ENCODE measurements around the gene HOMEZ. TPM values are rescaled to one million over a fixed set of nuclear protein-coding genes. Genes with fewer than 3 reads are reported as not detected.
A peak's percentile ranks its signal among the peaks of the same experiment; 100 is the strongest.
"Not testable (repeated sequence)": the region's sequence is repeated elsewhere in the genome, so short reads cannot be mapped to it uniquely, and the experiment has no call there.

HOMEZ gene
- total and polyA plus RNA-seq, 8 donors = 5.1 to 103 (median 7.6) TPM

GRCh38 chr14:23269193-23269592, 16.7 kb downstream of the HOMEZ start:
- no peak for DNase-seq
- 82 to 88% (median 86%) methylated on average over 7 of the region's 7 CpGs for WGBS, 5 donors
- Histone ChIP-seq H3K4me1 (no peaks in the 10 kb centered on the region), H3K9me3 (no peaks in the 10 kb centered on the region), H3K27me3 (no peaks in the 10 kb centered on the region), H3K36me3 (no peaks in the 10 kb centered on the region), H3K4me3 (no peak overlapping the region), H3K27ac (no peak overlapping the region)
- TF ChIP-seq EP300 (IDR thresholded peaks at IDR 0.05) = no peak
- no peak for TF ChIP-seq POLR2AphosphoS5 (IDR thresholded peaks at IDR 0.05)
- no peak for TF ChIP-seq CTCF (IDR thresholded peaks at IDR 0.05)
- TF ChIP-seq POLR2A (IDR thresholded peaks at IDR 0.05) = no peak
- intact Hi-C loops (cut with DNase I; ENCODE audit: low total_unique reads) = no loop called here

- H3K36me3 ChIP-seq, H3K4me1 ChIP-seq, H3K4me3 ChIP-seq, H3K27me3 ChIP-seq, H3K9me3 ChIP-seq: not testable (repeated sequence)
- peak in 1 of 2 donors; percentile 60 for DNase-seq
- H3K27ac ChIP-seq = peak overlapping the region in 4 of 5 donors; percentile 21 to 69 (median 56)
- 35 to 61% (median 50%) methylated on average over 8 of the region's 8 CpGs for WGBS, 5 donors
- intact Hi-C loops (cut with DNase I; ENCODE audit: low total_unique reads) = loop anchor here (5.0 kb wide), 1 partner anchor 111 kb away; the partner anchor contains the start of gene IL25
- peak in 1 of 3 donors; percentile 11 for TF ChIP-seq POLR2AphosphoS5 (IDR thresholded peaks at IDR 0.05)
These were observed 25.1 kb downstream of the HOMEZ start for GRCh38 chr14:23260849-23261248.

GRCh38 chr14:23259426-23259825, 26.5 kb downstream of the HOMEZ start:
- Histone ChIP-seq H3K27ac (no peak overlapping the region), H3K4me3 (no peak overlapping the region), H3K9me3 (no peaks in the 10 kb centered on the region), H3K27me3 (peaks cover 0 to 6% (median 0%) of the 10 kb centered on the region in 3 donors), H3K36me3 (no peaks in the 10 kb centered on the region), H3K4me1 (peaks cover 0 to 6% (median 2%) of the 10 kb centered on the region in 4 donors)
- TF ChIP-seq CTCF (IDR thresholded peaks at IDR 0.05) (no peak), POLR2AphosphoS5 (IDR thresholded peaks at IDR 0.05) (no peak), EP300 (IDR thresholded peaks at IDR 0.05) (no peak), POLR2A (IDR thresholded peaks at IDR 0.05) (no peak)
- intact Hi-C loops (cut with DNase I; ENCODE audit: low total_unique reads) = no loop called here
- no peak for DNase-seq

- no peaks in the 10 kb centered on the region for H3K9me3 ChIP-seq
- DNase-seq = no peak
- WGBS, 5 donors = 91 to 95% (median 94%) methylated on average over 5 of the region's 5 CpGs
- peaks cover 0 to 6% (median 0%) of the 10 kb centered on the region in 3 donors for H3K27me3 ChIP-seq
- H3K27ac ChIP-seq = no peak overlapping the region
- no peak overlapping the region for H3K4me3 ChIP-seq
- intact Hi-C loops (cut with DNase I; ENCODE audit: low total_unique reads) = no loop called here
- TF ChIP-seq EP300 (IDR thresholded peaks at IDR 0.05) (no peak), CTCF (IDR thresholded peaks at IDR 0.05) (no peak), POLR2AphosphoS5 (IDR thresholded peaks at IDR 0.05) (no peak), POLR2A (IDR thresholded peaks at IDR 0.05) (no peak)
- no peaks in the 10 kb centered on the region for H3K36me3 ChIP-seq
- peaks cover 0 to 6% (median 2%) of the 10 kb centered on the region in 4 donors for H3K4me1 ChIP-seq
These were observed 27.7 kb downstream of the HOMEZ start for GRCh38 chr14:23258256-23258655.

DNA sequence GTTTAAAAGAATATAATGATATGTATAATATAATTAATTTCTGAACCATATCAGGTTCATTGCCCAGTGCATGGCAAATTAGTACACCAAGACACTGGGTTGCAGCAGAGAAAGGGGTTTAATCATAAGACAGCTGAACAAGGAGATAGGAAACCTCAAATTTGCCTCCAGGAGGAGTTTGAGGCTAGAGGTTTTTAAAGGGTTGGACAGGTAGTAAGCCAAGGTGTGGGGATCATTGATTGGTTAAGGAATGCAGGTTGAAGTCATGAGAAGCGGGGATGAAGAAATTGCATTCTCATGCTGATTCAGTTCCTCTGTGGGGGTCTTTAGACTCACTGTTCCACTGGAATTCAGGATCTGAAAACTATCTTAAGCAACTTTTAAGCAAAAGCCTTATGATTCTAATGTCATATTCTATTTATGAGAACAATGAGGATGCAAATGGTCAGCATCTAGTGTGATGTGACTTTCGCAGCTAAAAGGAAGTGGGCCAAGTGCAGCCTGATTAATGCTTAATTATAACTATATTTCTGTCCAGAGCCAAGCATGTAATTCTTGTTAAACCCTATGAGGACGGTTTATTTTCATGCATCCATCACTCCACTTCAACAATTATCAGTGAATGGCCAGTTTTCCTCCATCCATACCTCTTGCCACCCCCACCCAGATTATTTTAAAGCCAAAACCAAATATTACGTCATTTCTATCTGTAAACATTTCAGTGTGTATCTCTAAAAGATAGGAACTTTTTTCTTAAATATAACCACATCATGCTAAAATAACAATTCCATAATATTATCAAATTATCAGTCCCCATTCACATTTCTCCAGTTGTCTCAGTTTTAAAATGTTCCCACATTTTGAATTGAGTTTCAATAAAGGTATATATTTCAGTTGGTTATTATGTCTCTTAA, 33.3 kb downstream of the HOMEZ start:
- no peak overlapping the region for H3K4me3 ChIP-seq
- TF ChIP-seq CTCF (IDR thresholded peaks at IDR 0.05) = no peak
- no peak for TF ChIP-seq POLR2A (IDR thresholded peaks at IDR 0.05)
- no peak for TF ChIP-seq POLR2AphosphoS5 (IDR thresholded peaks at IDR 0.05)
- no peak for TF ChIP-seq EP300 (IDR thresholded peaks at IDR 0.05)
- intact Hi-C loops (cut with DNase I; ENCODE audit: low total_unique reads) = no loop called here
- no peaks in the 10 kb centered on the region for H3K9me3 ChIP-seq
- no peak overlapping the region for H3K27ac ChIP-seq
- H3K27me3 ChIP-seq = no peaks in the 10 kb centered on the region
- 50 to 63% (median 56%) methylated on average over 4 of the region's 4 CpGs for WGBS, 5 donors
- no peaks in the 10 kb centered on the region for H3K36me3 ChIP-seq
- H3K4me1 ChIP-seq = peaks cover 0 to 10% (median 2%) of the 10 kb centered on the region in 4 donors
- DNase-seq = no peak
